Measurements from ENCODE around the gene TUBB3. TPM values are rescaled to one million over a fixed set of nuclear protein-coding genes. Genes with fewer than 3 reads are reported as not detected.

TUBB3 gene
- total and polyA plus RNA-seq, 2 donors from 2014 or later = 3.4 to 35.0 TPM

- no peaks in the 10 kb centered on the region for H3K27me3 ChIP-seq (ENCODE audit: control insufficient read depth, insufficient read depth, low read length)
- DNase-seq = peak; percentile 68 to 98 (median 77)
These were observed 662 bp upstream of the TUBB3 start for GRCh38 chr16:89922477-89922883.

GRCh38 chr16:89923640-89924296 is 626 bp downstream of the TUBB3 start:
- Histone ChIP-seq H3K9me3 (ENCODE audit: control insufficient read depth in 2 of 3, insufficient read depth in 1 of 3, low read length in 3 of 3) (no peaks in the 10 kb centered on the region), H3K36me3 (ENCODE audit: control insufficient read depth in 2 of 3, insufficient read depth in 3 of 3, low read length in 3 of 3) (no peaks in the 10 kb centered on the region), H3K4me1 (ENCODE audit: control insufficient read depth in 2 of 3, insufficient read depth in 2 of 3, low read depth in 1 of 3, low read length in 3 of 3) (peaks cover 0 to 3% (median 0%) of the 10 kb centered on the region in 3 donors), H3K9ac (ENCODE audit: low read length in 3 of 3) (no peak overlapping the region), H3K27me3 (ENCODE audit: control insufficient read depth, insufficient read depth, low read length) (no peaks in the 10 kb centered on the region), H3K4me3 (ENCODE audit: low read length in 3 of 3) (no peak overlapping the region), H3K27ac (ENCODE audit: low read depth in 2 of 2, low read length in 2 of 2) (no peak overlapping the region)
- intact Hi-C loops (cut with DNase I) = no loop called here
- DNase-seq = peak in 3 of 5 donors; percentile 29 to 87 (median 84)
- FAIRE-seq = no peak
- TF ChIP-seq CTCF (IDR thresholded peaks at IDR 0.05; ENCODE audit: borderline replicate concordance, extremely low read depth, insufficient read depth) = no peak

More at GRCh38 chr16:89922477-89922883, 662 bp upstream of the TUBB3 start:
- Histone ChIP-seq H3K4me1 (ENCODE audit: control insufficient read depth in 2 of 3, insufficient read depth in 2 of 3, low read depth in 1 of 3, low read length in 3 of 3) (peaks cover 0 to 9% (median 0%) of the 10 kb centered on the region in 3 donors), H3K9me3 (ENCODE audit: control insufficient read depth in 2 of 3, insufficient read depth in 1 of 3, low read length in 3 of 3) (no peaks in the 10 kb centered on the region), H3K27ac (ENCODE audit: low read depth in 2 of 2, low read length in 2 of 2) (peak overlapping the region in 1 of 2 donors; percentile 60), H3K9ac (ENCODE audit: low read length in 3 of 3) (no peak overlapping the region), H3K4me3 (ENCODE audit: low read length in 3 of 3) (no peak overlapping the region), H3K36me3 (ENCODE audit: control insufficient read depth in 2 of 3, insufficient read depth in 3 of 3, low read length in 3 of 3) (no peaks in the 10 kb centered on the region)
- no peak for FAIRE-seq
- intact Hi-C loops (cut with DNase I) = no loop called here
- no peak for TF ChIP-seq CTCF (IDR thresholded peaks at IDR 0.05; ENCODE audit: borderline replicate concordance, extremely low read depth, insufficient read depth)

GRCh38 chr16:89924297-89924924 is 1.3 kb downstream of the TUBB3 start:
- DNase-seq (peak in 4 of 5 donors; percentile 66 to 88 (median 79)), FAIRE-seq (no peak)
- no peak overlapping the region for H3K27ac ChIP-seq (ENCODE audit: low read depth in 2 of 2, low read length in 2 of 2)
- TF ChIP-seq CTCF (IDR thresholded peaks at IDR 0.05; ENCODE audit: borderline replicate concordance, extremely low read depth, insufficient read depth) = no peak
- intact Hi-C loops (cut with DNase I) = no loop called here
- no peaks in the 10 kb centered on the region for H3K36me3 ChIP-seq (ENCODE audit: control insufficient read depth in 2 of 3, insufficient read depth in 3 of 3, low read length in 3 of 3)
- H3K9ac ChIP-seq (ENCODE audit: low read length in 3 of 3) = no peak overlapping the region
- no peaks in the 10 kb centered on the region for H3K9me3 ChIP-seq (ENCODE audit: control insufficient read depth in 2 of 3, insufficient read depth in 1 of 3, low read length in 3 of 3)
- peaks cover 0 to 2% (median 0%) of the 10 kb centered on the region in 3 donors for H3K4me1 ChIP-seq (ENCODE audit: control insufficient read depth in 2 of 3, insufficient read depth in 2 of 3, low read depth in 1 of 3, low read length in 3 of 3)
- H3K4me3 ChIP-seq (ENCODE audit: low read length in 3 of 3) = no peak overlapping the region
- H3K27me3 ChIP-seq (ENCODE audit: control insufficient read depth, insufficient read depth, low read length) = no peaks in the 10 kb centered on the region

Data from kidney (tissue), 14 donors.